ENCODE data around the gene RALGAPA1. TPM values are rescaled to one million over a fixed set of nuclear protein-coding genes. Genes with fewer than 3 reads are reported as not detected.

Gene RALGAPA1
- total and polyA plus RNA-seq, 2 of the 13 experiments (the other 11 are each of a cell fraction or from before 2014, with no cell fraction given): 65.0 to 89.2 TPM

DNA sequence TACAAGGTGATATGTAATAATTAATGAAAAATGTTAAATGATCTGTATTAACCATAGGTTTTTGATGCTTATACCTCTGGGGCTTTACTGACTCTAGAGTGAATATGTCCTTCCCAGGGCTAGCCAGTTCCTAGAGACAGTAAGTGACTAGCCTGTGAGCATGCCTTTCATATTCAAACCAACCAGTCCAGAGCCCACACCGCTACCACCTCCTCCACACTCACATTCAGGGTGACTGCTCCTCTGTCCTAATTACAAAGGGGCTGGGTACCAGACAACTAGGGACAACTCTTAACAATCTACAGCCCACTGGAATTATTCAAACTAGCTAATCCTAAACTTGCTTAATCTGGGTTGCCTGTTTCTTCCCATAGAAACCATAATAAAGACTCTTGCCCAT lies 49.0 kb downstream of the RALGAPA1 start:
- no peaks in the 10 kb centered on the region for H3K9me3 ChIP-seq (ENCODE audit: low read length)
- no peak overlapping the region for H3K9ac ChIP-seq (ENCODE audit: insufficient read depth, low read depth, low read length)
- no peaks in the 10 kb centered on the region for H4K20me1 ChIP-seq (ENCODE audit: insufficient read depth, low read length)
- no peak overlapping the region for H3K4me2 ChIP-seq (ENCODE audit: low read depth, low read length)
- no peak overlapping the region for H2AFZ ChIP-seq (ENCODE audit: low read length)
- no peak for DNase-seq (ENCODE audit: low spot score)
- H3K27ac ChIP-seq (ENCODE audit: extremely low read length, insufficient read depth, low read length): no peak overlapping the region
- no peak overlapping the region for H3K4me3 ChIP-seq (replicated peaks in 1 of 3; ENCODE audit: insufficient read depth in 1 of 3, low read depth in 2 of 3, low read length in 3 of 3)
- WGBS (ENCODE audit: low lambda C conversion rate): 100% methylated on average over 1 of the region's 1 CpG
- intact Hi-C loops (cut with micrococcal nuclease; ENCODE audit: unreplicated experiment): no loop called here
- no peak for FAIRE-seq
- H3K79me2 ChIP-seq (ENCODE audit: insufficient read depth, low read length): no peaks in the 10 kb centered on the region
- ChIA-PET CTCF (ENCODE audit: low intra/inter-chr PET ratio, low total read pairs) (no interaction called here), POLR2A (no interaction called here)
- peak; percentile 53 for ATAC-seq
- no peaks in the 10 kb centered on the region for H3K27me3 ChIP-seq (ENCODE audit: control insufficient read depth in 1 of 2, insufficient read depth in 2 of 2, low read length in 2 of 2)
- peaks cover 17% of the 10 kb centered on the region for H3K4me1 ChIP-seq (ENCODE audit: insufficient read depth, low read length)
- no TSS peak for BruUV-seq (replicated peaks)
- H3K36me3 ChIP-seq (replicated peaks in 1 of 2; ENCODE audit: control insufficient read depth in 1 of 2, insufficient read depth in 2 of 2, low read length in 2 of 2): peaks cover 11 to 49% of the 10 kb centered on the region in 2 experiments
- in situ Hi-C loops (cut with HindIII; ENCODE audit: extremely low pct_ligation_motif_present, low pct_unique_long_range_greater_than_20kb): no loop called here
- TF ChIP-seq, protein P1, sequence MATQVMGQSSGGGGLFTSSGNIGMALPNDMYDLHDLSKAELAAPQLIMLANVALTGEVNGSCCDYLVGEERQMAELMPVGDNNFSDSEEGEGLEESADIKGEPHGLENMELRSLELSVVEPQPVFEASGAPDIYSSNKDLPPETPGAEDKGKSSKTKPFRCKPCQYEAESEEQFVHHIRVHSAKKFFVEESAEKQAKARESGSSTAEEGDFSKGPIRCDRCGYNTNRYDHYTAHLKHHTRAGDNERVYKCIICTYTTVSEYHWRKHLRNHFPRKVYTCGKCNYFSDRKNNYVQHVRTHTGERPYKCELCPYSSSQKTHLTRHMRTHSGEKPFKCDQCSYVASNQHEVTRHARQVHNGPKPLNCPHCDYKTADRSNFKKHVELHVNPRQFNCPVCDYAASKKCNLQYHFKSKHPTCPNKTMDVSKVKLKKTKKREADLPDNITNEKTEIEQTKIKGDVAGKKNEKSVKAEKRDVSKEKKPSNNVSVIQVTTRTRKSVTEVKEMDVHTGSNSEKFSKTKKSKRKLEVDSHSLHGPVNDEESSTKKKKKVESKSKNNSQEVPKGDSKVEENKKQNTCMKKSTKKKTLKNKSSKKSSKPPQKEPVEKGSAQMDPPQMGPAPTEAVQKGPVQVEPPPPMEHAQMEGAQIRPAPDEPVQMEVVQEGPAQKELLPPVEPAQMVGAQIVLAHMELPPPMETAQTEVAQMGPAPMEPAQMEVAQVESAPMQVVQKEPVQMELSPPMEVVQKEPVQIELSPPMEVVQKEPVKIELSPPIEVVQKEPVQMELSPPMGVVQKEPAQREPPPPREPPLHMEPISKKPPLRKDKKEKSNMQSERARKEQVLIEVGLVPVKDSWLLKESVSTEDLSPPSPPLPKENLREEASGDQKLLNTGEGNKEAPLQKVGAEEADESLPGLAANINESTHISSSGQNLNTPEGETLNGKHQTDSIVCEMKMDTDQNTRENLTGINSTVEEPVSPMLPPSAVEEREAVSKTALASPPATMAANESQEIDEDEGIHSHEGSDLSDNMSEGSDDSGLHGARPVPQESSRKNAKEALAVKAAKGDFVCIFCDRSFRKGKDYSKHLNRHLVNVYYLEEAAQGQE (IDR thresholded peaks at IDR 0.05; ENCODE audit: borderline replicate concordance in 1 of 2, low read depth in 1 of 2, low read length in 2 of 2): no peak
- TF ChIP-seq, protein P2, sequence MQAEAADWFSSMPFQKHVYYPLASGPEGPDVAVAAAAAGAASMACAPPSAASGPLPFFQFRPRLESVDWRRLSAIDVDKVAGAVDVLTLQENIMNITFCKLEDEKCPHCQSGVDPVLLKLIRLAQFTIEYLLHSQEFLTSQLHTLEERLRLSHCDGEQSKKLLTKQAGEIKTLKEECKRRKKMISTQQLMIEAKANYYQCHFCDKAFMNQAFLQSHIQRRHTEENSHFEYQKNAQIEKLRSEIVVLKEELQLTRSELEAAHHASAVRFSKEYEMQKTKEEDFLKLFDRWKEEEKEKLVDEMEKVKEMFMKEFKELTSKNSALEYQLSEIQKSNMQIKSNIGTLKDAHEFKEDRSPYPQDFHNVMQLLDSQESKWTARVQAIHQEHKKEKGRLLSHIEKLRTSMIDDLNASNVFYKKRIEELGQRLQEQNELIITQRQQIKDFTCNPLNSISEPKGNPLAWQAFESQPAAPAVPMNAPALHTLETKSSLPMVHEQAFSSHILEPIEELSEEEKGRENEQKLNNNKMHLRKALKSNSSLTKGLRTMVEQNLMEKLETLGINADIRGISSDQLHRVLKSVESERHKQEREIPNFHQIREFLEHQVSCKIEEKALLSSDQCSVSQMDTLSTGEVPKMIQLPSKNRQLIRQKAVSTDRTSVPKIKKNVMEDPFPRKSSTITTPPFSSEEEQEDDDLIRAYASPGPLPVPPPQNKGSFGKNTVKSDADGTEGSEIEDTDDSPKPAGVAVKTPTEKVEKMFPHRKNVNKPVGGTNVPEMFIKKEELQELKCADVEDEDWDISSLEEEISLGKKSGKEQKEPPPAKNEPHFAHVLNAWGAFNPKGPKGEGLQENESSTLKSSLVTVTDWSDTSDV (CRISPR knock-in tag; IDR thresholded peaks at IDR 0.05): no peak
- TF ChIP-seq AGO2 (optimal IDR thresholded peaks at IDR 0.05; ENCODE audit: low read depth, low read length) (peak; percentile 29), ZFP41 (CRISPR knock-in tag; IDR thresholded peaks at IDR 0.05; ENCODE audit: borderline replicate concordance) (no peak), GATAD2A (CRISPR knock-in tag; IDR thresholded peaks at IDR 0.05) (no peak)
- TF ChIP-seq, protein P3, sequence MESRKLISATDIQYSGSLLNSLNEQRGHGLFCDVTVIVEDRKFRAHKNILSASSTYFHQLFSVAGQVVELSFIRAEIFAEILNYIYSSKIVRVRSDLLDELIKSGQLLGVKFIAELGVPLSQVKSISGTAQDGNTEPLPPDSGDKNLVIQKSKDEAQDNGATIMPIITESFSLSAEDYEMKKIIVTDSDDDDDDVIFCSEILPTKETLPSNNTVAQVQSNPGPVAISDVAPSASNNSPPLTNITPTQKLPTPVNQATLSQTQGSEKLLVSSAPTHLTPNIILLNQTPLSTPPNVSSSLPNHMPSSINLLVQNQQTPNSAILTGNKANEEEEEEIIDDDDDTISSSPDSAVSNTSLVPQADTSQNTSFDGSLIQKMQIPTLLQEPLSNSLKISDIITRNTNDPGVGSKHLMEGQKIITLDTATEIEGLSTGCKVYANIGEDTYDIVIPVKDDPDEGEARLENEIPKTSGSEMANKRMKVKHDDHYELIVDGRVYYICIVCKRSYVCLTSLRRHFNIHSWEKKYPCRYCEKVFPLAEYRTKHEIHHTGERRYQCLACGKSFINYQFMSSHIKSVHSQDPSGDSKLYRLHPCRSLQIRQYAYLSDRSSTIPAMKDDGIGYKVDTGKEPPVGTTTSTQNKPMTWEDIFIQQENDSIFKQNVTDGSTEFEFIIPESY (CRISPR knock-in tag; IDR thresholded peaks at IDR 0.05): peak; percentile 63; the same call in 1 of the 2 replicates
- TF ChIP-seq, protein P4, sequence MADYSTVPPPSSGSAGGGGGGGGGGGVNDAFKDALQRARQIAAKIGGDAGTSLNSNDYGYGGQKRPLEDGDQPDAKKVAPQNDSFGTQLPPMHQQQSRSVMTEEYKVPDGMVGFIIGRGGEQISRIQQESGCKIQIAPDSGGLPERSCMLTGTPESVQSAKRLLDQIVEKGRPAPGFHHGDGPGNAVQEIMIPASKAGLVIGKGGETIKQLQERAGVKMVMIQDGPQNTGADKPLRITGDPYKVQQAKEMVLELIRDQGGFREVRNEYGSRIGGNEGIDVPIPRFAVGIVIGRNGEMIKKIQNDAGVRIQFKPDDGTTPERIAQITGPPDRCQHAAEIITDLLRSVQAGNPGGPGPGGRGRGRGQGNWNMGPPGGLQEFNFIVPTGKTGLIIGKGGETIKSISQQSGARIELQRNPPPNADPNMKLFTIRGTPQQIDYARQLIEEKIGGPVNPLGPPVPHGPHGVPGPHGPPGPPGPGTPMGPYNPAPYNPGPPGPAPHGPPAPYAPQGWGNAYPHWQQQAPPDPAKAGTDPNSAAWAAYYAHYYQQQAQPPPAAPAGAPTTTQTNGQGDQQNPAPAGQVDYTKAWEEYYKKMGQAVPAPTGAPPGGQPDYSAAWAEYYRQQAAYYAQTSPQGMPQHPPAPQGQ (CRISPR knock-in tag; IDR thresholded peaks at IDR 0.05; ENCODE audit: borderline replicate concordance): no peak
